ENCODE measurements around the gene ZBTB16. TPM values are rescaled to one million over a fixed set of nuclear protein-coding genes. Genes with fewer than 3 reads are reported as not detected.

The ZBTB16 gene
- total and polyA plus RNA-seq, 12 donors: 7.9 to 119 (median 53.2) TPM

DNA sequence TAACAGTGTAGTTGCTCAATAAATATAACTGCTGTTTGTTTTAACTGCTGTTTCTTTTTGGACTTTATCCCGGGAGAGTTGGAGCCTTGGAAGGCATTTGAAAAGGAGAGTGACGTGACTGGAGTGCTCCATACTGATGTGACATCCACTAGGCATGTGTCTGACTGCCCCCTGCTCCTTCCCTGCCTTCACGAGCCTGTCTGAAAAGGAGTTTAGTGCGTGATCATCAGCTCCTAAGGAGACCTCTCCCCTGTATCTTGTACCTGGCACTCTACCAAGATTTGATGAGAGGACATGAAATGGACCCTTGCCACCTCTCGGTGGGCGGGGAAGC is 22.9 kb downstream of the ZBTB16 start:
- Histone ChIP-seq H3K9me3 (replicated peaks in 1 of 3) (no peaks in the 10 kb centered on the region), H3K27ac (peak overlapping the region in 4 of 5 donors; percentile 8 to 91 (median 72)), H3K36me3 (replicated peaks in 1 of 2) (peaks cover 0 to 25% of the 10 kb centered on the region in 2 donors), H3K4me3 (no peak overlapping the region), H3K27me3 (no peaks in the 10 kb centered on the region), H3K4me1 (replicated peaks in 1 of 2) (peaks cover 87 to 92% of the 10 kb centered on the region in 2 donors)
- WGBS, 4 donors: 51 to 57% (median 53%) methylated on average over 6 of the region's 6 CpGs
- DNase-seq: no peak
- TF ChIP-seq, protein P1, sequence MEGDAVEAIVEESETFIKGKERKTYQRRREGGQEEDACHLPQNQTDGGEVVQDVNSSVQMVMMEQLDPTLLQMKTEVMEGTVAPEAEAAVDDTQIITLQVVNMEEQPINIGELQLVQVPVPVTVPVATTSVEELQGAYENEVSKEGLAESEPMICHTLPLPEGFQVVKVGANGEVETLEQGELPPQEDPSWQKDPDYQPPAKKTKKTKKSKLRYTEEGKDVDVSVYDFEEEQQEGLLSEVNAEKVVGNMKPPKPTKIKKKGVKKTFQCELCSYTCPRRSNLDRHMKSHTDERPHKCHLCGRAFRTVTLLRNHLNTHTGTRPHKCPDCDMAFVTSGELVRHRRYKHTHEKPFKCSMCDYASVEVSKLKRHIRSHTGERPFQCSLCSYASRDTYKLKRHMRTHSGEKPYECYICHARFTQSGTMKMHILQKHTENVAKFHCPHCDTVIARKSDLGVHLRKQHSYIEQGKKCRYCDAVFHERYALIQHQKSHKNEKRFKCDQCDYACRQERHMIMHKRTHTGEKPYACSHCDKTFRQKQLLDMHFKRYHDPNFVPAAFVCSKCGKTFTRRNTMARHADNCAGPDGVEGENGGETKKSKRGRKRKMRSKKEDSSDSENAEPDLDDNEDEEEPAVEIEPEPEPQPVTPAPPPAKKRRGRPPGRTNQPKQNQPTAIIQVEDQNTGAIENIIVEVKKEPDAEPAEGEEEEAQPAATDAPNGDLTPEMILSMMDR (IDR thresholded peaks at IDR 0.05): no peak
- no peak for TF ChIP-seq POLR2A (IDR thresholded peaks at IDR 0.05)
- intact Hi-C loops (cut with DNase I): no loop called here

DNA sequence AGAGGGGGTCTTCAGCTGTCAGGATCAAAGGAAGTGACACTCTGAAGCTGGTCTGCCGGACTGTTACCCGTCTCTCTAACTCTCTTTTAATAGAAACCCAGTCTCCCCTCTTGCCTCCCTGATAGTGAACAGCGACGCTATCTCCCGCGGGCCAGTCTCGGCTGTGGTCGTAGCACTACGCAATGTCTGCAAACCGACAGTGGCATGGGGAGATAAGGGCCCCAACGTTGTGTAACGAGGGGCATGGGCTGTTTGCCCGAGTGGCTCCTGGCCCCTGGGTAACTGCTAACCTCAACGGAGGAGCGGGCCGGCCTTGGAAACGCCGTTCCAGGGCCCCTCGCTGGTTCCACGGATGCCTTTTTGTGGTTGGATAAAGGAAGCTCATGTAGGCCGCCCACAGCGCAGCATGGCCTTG is 23.3 kb downstream of the ZBTB16 start:
- Histone ChIP-seq H3K9me3 (replicated peaks in 1 of 3) (no peaks in the 10 kb centered on the region), H3K36me3 (replicated peaks in 1 of 2) (peaks cover 0 to 21% of the 10 kb centered on the region in 2 donors), H3K27ac (peak overlapping the region in 4 of 5 donors; percentile 8 to 91 (median 72)), H3K27me3 (no peaks in the 10 kb centered on the region), H3K4me1 (replicated peaks in 1 of 2) (peaks cover 84 to 88% of the 10 kb centered on the region in 2 donors), H3K4me3 (no peak overlapping the region)
- intact Hi-C loops (cut with DNase I): no loop called here
- TF ChIP-seq, protein P1 (IDR thresholded peaks at IDR 0.05): no peak
- TF ChIP-seq POLR2A (IDR thresholded peaks at IDR 0.05): no peak
- WGBS, 4 donors: 41 to 70% (median 65%) methylated on average over 18 to 22 of the region's 22 CpGs
- DNase-seq: peak in 2 of 7 donors; percentile 39 to 53

DNA sequence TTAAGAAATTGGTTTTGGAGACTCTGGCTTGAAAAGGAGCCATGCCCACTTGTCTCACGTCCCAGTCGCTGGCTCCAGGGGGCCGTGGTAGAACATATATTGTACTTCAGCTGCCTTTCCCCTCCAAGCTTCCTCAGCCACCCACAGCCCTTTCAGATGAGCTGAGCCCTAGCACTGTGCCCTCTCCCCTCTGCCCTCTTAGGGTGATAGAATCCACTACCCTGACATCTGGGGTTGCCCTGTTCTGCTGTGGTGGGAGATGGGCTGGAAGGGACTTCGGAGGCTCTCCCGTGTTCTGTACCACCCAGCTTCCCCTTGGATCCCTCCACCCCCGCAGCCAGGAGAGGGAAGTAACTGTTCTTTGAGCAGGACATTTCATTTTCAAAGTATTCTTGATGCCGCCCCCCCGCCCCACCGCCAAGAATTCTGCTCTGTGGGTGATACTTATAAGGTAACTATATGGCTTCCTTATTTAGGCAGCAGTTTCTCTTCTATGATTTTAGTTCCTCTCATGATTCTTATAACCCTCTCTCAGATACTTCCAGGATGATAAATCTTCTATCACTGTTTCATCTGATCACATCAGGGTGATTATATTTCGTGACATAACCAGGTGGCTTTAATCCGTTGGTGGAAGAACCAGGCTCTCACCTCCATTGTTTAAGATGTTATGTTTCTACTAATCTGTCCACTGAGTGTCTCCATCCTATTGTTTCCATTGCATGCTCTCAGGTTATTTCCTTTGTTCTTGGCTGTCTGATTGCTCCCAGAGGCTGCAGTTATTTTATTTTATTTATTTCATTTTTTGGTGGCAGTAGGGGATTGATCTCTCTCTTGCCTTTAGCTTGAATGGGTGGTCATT is 24.1 kb downstream of the ZBTB16 start:
- peak overlapping the region in 3 of 5 donors; percentile 70 to 91 (median 74) for H3K27ac ChIP-seq
- H3K4me3 ChIP-seq: no peak overlapping the region
- peaks cover 0 to 12% of the 10 kb centered on the region in 2 donors for H3K36me3 ChIP-seq (replicated peaks in 1 of 2)
- DNase-seq: no peak
- H3K9me3 ChIP-seq (replicated peaks in 1 of 3): no peaks in the 10 kb centered on the region
- H3K27me3 ChIP-seq: no peaks in the 10 kb centered on the region
- TF ChIP-seq POLR2A (IDR thresholded peaks at IDR 0.05): no peak
- TF ChIP-seq, protein P1 (IDR thresholded peaks at IDR 0.05): no peak
- 70 to 85% (median 77%) methylated on average over 10 to 11 of the region's 11 CpGs for WGBS, 4 donors
- intact Hi-C loops (cut with DNase I): no loop called here
- peaks cover 81 to 85% of the 10 kb centered on the region in 2 donors for H3K4me1 ChIP-seq (replicated peaks in 1 of 2)

DNA sequence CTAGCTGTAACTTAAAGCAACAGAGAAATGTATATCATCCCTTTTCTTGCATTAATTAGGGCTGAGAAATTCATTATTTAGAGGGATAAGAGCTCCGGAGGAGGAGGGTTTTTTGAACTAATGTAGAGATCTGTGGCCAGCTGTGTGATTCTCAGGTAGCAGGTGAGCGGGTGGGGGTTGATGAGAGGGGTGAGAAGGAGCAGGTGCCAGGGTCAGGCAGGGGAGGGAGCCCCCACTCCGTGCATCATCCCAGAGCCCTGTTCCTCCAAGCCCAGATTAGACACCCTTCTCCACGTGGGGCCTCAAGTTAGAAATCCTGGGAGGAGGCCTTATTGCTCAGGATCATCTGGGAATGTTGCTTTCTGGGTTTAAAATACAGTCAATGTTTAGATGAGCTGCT is 24.9 kb downstream of the ZBTB16 start:
- no peaks in the 10 kb centered on the region for H3K27me3 ChIP-seq
- TF ChIP-seq POLR2A (IDR thresholded peaks at IDR 0.05): no peak
- TF ChIP-seq, protein P1 (IDR thresholded peaks at IDR 0.05): no peak
- peak overlapping the region in 3 of 5 donors; percentile 35 to 74 (median 51) for H3K27ac ChIP-seq
- no peaks in the 10 kb centered on the region for H3K9me3 ChIP-seq (replicated peaks in 1 of 3)
- H3K4me1 ChIP-seq (replicated peaks in 1 of 2): peaks cover 79 to 85% of the 10 kb centered on the region in 2 donors
- WGBS, 4 donors: 58 to 77% (median 63%) methylated on average over 4 of the region's 4 CpGs
- DNase-seq: no peak
- H3K36me3 ChIP-seq (replicated peaks in 1 of 2): peaks cover 0 to 10% of the 10 kb centered on the region in 2 donors
- intact Hi-C loops (cut with DNase I): no loop called here
- H3K4me3 ChIP-seq: no peak overlapping the region

All from adrenal gland (tissue), 12 donors.